Measurements from ENCODE around the gene COL7A1. TPM values are rescaled to one million over a fixed set of nuclear protein-coding genes. Genes with fewer than 3 reads are reported as not detected.

Gene COL7A1
- total RNA-seq, 1 donor from 2014 or later: 1.9 TPM

- Mint-ChIP-seq H3K36me3 (ENCODE audit: low read depth) (no peaks in the 10 kb centered on the region), H3K4me3 (ENCODE audit: low read depth) (no peak within 1 kb of the TSS), H3K4me1 (ENCODE audit: low read depth) (peaks cover 32% of the 10 kb centered on the region), H3K9me3 (no peaks in the 10 kb centered on the region), H3K27me3 (ENCODE audit: low read depth) (no peaks in the 10 kb centered on the region), H3K27ac (no peak within 1 kb of the TSS)
- intact Hi-C loops (cut with micrococcal nuclease): no loop called here
- DNase-seq (ENCODE audit: low spot score): no peak
Measured at GRCh38 chr3:48563382-48563918, 31.7 kb downstream of the COL7A1 start, which contains the start of gene UCN2. Gene UCN2, minus strand, starts transcription at chr3:48563781. Its CDS starts 657 bp downstream, at chr3:48563124.

GRCh38 chr3:48562367-48563095 is 32.6 kb downstream of the COL7A1 start:
- Mint-ChIP-seq H3K27ac (no peak overlapping the region), H3K4me3 (ENCODE audit: low read depth) (no peak overlapping the region), H3K9me3 (no peaks in the 10 kb centered on the region), H3K4me1 (ENCODE audit: low read depth) (peaks cover 38% of the 10 kb centered on the region), H3K27me3 (ENCODE audit: low read depth) (no peaks in the 10 kb centered on the region), H3K36me3 (ENCODE audit: low read depth) (no peaks in the 10 kb centered on the region)
- no peak for DNase-seq (ENCODE audit: low spot score)
- intact Hi-C loops (cut with micrococcal nuclease): no loop called here

GRCh38 chr3:48561045-48561736 is 33.9 kb downstream of the COL7A1 start:
- Mint-ChIP-seq H3K36me3 (ENCODE audit: low read depth) (no peaks in the 10 kb centered on the region), H3K4me3 (ENCODE audit: low read depth) (peak overlapping the region; percentile 49), H3K27me3 (ENCODE audit: low read depth) (no peaks in the 10 kb centered on the region), H3K9me3 (no peaks in the 10 kb centered on the region), H3K4me1 (ENCODE audit: low read depth) (peaks cover 38% of the 10 kb centered on the region), H3K27ac (no peak overlapping the region)
- no peak for DNase-seq (ENCODE audit: low spot score)
- intact Hi-C loops (cut with micrococcal nuclease): no loop called here

DNA sequence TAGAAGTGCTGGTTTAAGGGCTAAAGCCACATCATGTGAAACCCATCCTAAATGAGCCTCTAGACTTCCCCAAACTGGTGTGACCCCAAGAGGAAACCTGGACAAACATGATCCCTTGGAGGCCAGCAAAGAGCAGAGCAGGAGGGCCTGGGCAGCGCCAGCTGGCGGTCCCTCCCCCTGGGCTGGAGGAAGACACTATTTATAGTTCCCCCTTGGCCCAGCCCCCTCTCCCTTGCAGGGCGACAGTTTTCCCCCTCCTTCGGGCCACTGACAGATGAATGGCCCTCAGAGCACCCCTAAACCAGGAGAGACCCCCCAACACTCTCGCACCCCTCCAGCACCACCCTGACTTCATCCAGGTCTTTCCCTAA is 34.5 kb downstream of the COL7A1 start:
- no peaks in the 10 kb centered on the region for H3K27me3 Mint-ChIP-seq (ENCODE audit: low read depth)
- no peak for DNase-seq (ENCODE audit: low spot score)
- no peaks in the 10 kb centered on the region for H3K36me3 Mint-ChIP-seq (ENCODE audit: low read depth)
- H3K4me1 Mint-ChIP-seq (ENCODE audit: low read depth): peaks cover 38% of the 10 kb centered on the region
- intact Hi-C loops (cut with micrococcal nuclease): no loop called here
- no peak overlapping the region for H3K4me3 Mint-ChIP-seq (ENCODE audit: low read depth)
- no peak overlapping the region for H3K27ac Mint-ChIP-seq
- no peaks in the 10 kb centered on the region for H3K9me3 Mint-ChIP-seq

DNA sequence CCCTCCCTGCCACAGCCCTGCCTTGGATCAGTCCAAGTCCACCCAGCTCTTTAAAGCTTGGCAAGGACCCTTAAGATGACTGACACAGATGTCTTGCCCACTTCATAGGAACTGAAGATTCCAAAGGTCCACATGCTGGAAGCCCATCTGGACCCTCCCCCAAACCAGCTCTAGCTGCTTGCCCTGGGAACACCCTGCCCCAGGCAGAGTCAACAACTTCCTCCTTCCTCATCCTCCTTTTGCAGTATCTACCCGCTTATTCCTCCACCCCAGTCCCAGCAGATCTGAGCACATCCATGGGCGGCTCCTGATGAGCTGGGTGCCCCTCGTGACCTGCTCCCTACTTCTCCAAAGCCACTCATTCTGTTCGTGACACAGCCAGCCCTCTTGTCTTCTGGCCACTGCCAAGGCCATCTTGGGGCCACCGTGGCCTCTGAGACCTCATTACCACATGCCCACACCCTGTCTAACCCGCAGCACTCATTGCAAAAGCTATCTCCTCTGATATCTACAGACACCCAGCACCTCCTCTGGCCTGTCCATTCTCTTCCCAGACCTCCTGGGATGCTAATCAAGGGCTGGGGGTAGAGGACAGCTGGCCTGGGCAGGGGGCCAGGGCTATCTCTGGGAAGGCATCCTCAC is 36.5 kb downstream of the COL7A1 start:
- Mint-ChIP-seq H3K4me3 (ENCODE audit: low read depth) (peak overlapping the region; percentile 23), H3K27me3 (ENCODE audit: low read depth) (no peaks in the 10 kb centered on the region), H3K27ac (peak overlapping the region; percentile 65), H3K4me1 (ENCODE audit: low read depth) (peaks cover 48% of the 10 kb centered on the region), H3K36me3 (ENCODE audit: low read depth) (peaks cover 18% of the 10 kb centered on the region), H3K9me3 (no peaks in the 10 kb centered on the region)
- no peak for DNase-seq (ENCODE audit: low spot score)
- intact Hi-C loops (cut with micrococcal nuclease): loop anchor here (1.0 to 10.0 kb wide), 3 partner anchors 41 to 314 kb away; partner anchors contain the start of genes SLC26A6 and ZNF589

GRCh38 chr3:48556796-48557626 is 38.1 kb downstream of the COL7A1 start, which contains the start of gene PFKFB4:
Gene PFKFB4, minus strand, starts transcription at chr3:48556803. Its CDS starts 26 bp downstream, at chr3:48556777.
- peaks cover 51% of the 10 kb centered on the region for H3K4me1 Mint-ChIP-seq (ENCODE audit: low read depth)
- no peaks in the 10 kb centered on the region for H3K9me3 Mint-ChIP-seq
- H3K4me3 Mint-ChIP-seq (ENCODE audit: low read depth): peak within 1 kb of the TSS; percentile 86
- intact Hi-C loops (cut with micrococcal nuclease): loop anchor here (1.0 to 10.0 kb wide), 6 partner anchors 40 to 312 kb away; partner anchors contain the start of genes ATRIP, UQCRC1 and ZNF589
- H3K27ac Mint-ChIP-seq: peak within 1 kb of the TSS; percentile 93
- H3K27me3 Mint-ChIP-seq (ENCODE audit: low read depth): no peaks in the 10 kb centered on the region
- H3K36me3 Mint-ChIP-seq (ENCODE audit: low read depth): peaks cover 23% of the 10 kb centered on the region
- DNase-seq (ENCODE audit: low spot score): peak; percentile 99

GRCh38 chr3:48555949-48556795 is 39.0 kb downstream of the COL7A1 start:
- intact Hi-C loops (cut with micrococcal nuclease): loop anchor here (2.0 to 10.0 kb wide), 5 partner anchors 39 to 311 kb away; partner anchors contain the start of genes ATRIP, UQCRC1 and ZNF589
- Mint-ChIP-seq H3K27me3 (ENCODE audit: low read depth) (no peaks in the 10 kb centered on the region), H3K36me3 (ENCODE audit: low read depth) (peaks cover 23% of the 10 kb centered on the region), H3K27ac (peak overlapping the region; percentile 93), H3K4me3 (ENCODE audit: low read depth) (peak overlapping the region; percentile 86), H3K9me3 (no peaks in the 10 kb centered on the region), H3K4me1 (ENCODE audit: low read depth) (peaks cover 49% of the 10 kb centered on the region)
- DNase-seq (ENCODE audit: low spot score): no peak

DNA sequence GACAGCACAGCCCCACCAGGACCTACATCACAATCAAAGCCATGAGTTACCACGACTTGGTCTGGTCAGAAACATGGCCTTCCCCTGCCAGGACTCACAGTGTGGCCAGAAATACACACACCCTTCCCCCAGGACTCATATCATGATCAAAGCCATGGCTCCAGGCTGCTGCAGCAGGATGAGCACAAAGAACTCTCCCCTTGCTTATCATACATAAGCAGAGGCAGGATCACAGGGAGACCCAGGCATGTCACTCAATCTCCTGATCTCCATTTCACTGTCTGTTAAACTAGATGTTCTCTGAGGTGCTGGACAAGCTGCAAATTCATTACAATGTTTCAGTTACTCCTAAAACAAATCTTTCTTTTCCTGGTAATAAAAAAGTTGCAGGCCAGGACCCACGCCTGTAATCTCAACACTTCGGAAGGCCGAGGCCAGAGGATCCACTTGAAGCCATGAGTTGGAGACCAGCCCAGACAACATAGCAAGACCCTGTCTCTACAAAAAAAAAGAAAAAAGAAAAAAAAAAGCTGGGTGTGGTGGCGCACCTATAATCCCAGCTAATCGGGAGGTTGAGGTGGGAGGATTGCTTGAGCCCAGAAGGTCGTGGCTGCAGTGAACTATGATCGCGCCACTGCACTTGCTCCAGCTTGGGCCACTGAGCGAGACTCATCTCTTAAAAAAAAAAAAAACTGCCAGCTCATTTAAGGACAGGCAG is 39.7 kb downstream of the COL7A1 start:
- intact Hi-C loops (cut with micrococcal nuclease): loop anchor here (5.0 to 10.0 kb wide), 2 partner anchors 38 to 311 kb away; partner anchors contain the start of gene ZNF589
- Mint-ChIP-seq H3K9me3 (no peaks in the 10 kb centered on the region), H3K36me3 (ENCODE audit: low read depth) (peaks cover 29% of the 10 kb centered on the region), H3K4me3 (ENCODE audit: low read depth) (peak overlapping the region; percentile 86), H3K27ac (peak overlapping the region; percentile 18), H3K27me3 (ENCODE audit: low read depth) (no peaks in the 10 kb centered on the region), H3K4me1 (ENCODE audit: low read depth) (peaks cover 50% of the 10 kb centered on the region)
- DNase-seq (ENCODE audit: low spot score): no peak

GRCh38 chr3:48553886-48554845 is 41.0 kb downstream of the COL7A1 start:
- Mint-ChIP-seq H3K36me3 (ENCODE audit: low read depth) (peaks cover 37% of the 10 kb centered on the region), H3K27me3 (ENCODE audit: low read depth) (no peaks in the 10 kb centered on the region), H3K4me1 (ENCODE audit: low read depth) (peaks cover 45% of the 10 kb centered on the region), H3K9me3 (no peaks in the 10 kb centered on the region), H3K4me3 (ENCODE audit: low read depth) (peak overlapping the region; percentile 86), H3K27ac (no peak overlapping the region)
- intact Hi-C loops (cut with micrococcal nuclease): loop anchor here (10.0 kb wide), 1 partner anchor 309 kb away; the partner anchor contains the start of gene ZNF589
- DNase-seq (ENCODE audit: low spot score): no peak

GRCh38 chr3:48553361-48553760 is 41.8 kb downstream of the COL7A1 start:
- no peak for DNase-seq (ENCODE audit: low spot score)
- no peaks in the 10 kb centered on the region for H3K27me3 Mint-ChIP-seq (ENCODE audit: low read depth)
- peaks cover 44% of the 10 kb centered on the region for H3K36me3 Mint-ChIP-seq (ENCODE audit: low read depth)
- H3K27ac Mint-ChIP-seq: no peak overlapping the region
- peak overlapping the region; percentile 26 for H3K4me3 Mint-ChIP-seq (ENCODE audit: low read depth)
- H3K4me1 Mint-ChIP-seq (ENCODE audit: low read depth): peaks cover 37% of the 10 kb centered on the region
- H3K9me3 Mint-ChIP-seq: no peaks in the 10 kb centered on the region
- intact Hi-C loops (cut with micrococcal nuclease): loop anchor here (10.0 kb wide), 1 partner anchor 309 kb away; the partner anchor contains the start of gene ZNF589
